PC-9 (cell line): ENCODE measurements around the gene CAMTA1. TPM values are rescaled to one million over a fixed set of nuclear protein-coding genes. Genes with fewer than 3 reads are reported as not detected.

Source experiments
- BruUV-seq: library from RNA; stranded (reverse); fragments of 400-500 nt; replicated peaks from 2 replicates; lab custom pipeline; 2021; lab: Mats Ljungman, UMichigan
- CTCF ChIA-PET: fragments of 300-600 bp; sonication (Branson Sonifier 250); formaldehyde crosslinking; loops from one replicate; lab custom pipeline; 2022; ENCODE audit warnings: antibody characterized with exemption; lab: Charles Lee
- POLR2A ChIA-PET: fragments of 300-600 bp; sonication (Branson Sonifier 250); formaldehyde crosslinking; loops from one replicate; lab custom pipeline; 2022; ENCODE audit warnings: antibody characterized with exemption; ENCODE audit not compliant: unreplicated experiment; lab: Charles Lee
- DNase-seq, 2 experiments: peaks; one replicate each; pipeline versions ENCODE4 v3.0.0 to v3.0.0-alpha.2; 2015 to 2022; ENCODE audit warnings: mixed read lengths in 1 of 2
- H2AFZ ChIP-seq: fragments of 200-600 bp; sonication (generic); 2 replicates; pipeline ENCODE4 v1.8.1; 2017; ENCODE audit warnings: antibody characterized with exemption
- H3F3A ChIP-seq: fragments of 200-600 bp; sonication (generic); 2 replicates; pipeline ENCODE4 v1.8.1; 2017; ENCODE audit warnings: antibody characterized with exemption, mild to moderate bottlenecking, low read depth; ENCODE audit not compliant: insufficient read depth
- H3K27ac ChIP-seq: fragments of 200-600 bp; sonication (generic); 2 replicates; pipeline ENCODE4 v1.6.1; 2016; ENCODE audit warnings: mixed run types
- H3K27me3 ChIP-seq: fragments of 200-600 bp; sonication (generic); 2 replicates; pipeline ENCODE4 v1.6.1; 2016; ENCODE audit warnings: low read depth, mixed run types; ENCODE audit not compliant: insufficient read depth
- H3K36me3 ChIP-seq: fragments of 200-600 bp; sonication (generic); 2 replicates; pipeline ENCODE4 v1.6.1; 2016; ENCODE audit warnings: low read depth, mixed run types
- H3K4me1 ChIP-seq: fragments of 200-600 bp; sonication (generic); replicated peaks from 2 replicates; pipeline ENCODE4 v1.6.1; 2016; ENCODE audit warnings: mixed run types; ENCODE audit not compliant: insufficient read depth
- H3K4me2 ChIP-seq: fragments of 200-600 bp; sonication (generic); 2 replicates; pipeline ENCODE4 v1.6.1; 2017; ENCODE audit warnings: mixed run types
- H3K4me3 ChIP-seq: fragments of 200-600 bp; sonication (generic); 2 replicates; pipeline ENCODE4 v1.6.1; 2016; ENCODE audit warnings: mixed run types
- H3K79me2 ChIP-seq: fragments of 200-600 bp; sonication (generic); 2 replicates; pipeline ENCODE4 v1.6.1; 2017; ENCODE audit warnings: low read depth, mixed run types
- H3K9me2 ChIP-seq: fragments of 200-600 bp; sonication (generic); 2 replicates; pipeline ENCODE4 v1.8.1; 2017; ENCODE audit warnings: mild to moderate bottlenecking; ENCODE audit not compliant: insufficient read depth
- H3K9me3 ChIP-seq: fragments of 200-600 bp; sonication (generic); 2 replicates; pipeline ENCODE4 v1.8.1; 2016; ENCODE audit warnings: low read depth; ENCODE audit not compliant: insufficient read depth
- H4K20me1 ChIP-seq: fragments of 200-600 bp; sonication (generic); 2 replicates; pipeline ENCODE4 v1.8.1; 2017; ENCODE audit not compliant: insufficient read depth
- EZH2 ChIP-seq: fragments of 200-600 bp; sonication (generic); IDR thresholded peaks from 2 replicates; pipeline ENCODE4 v1.8.0; 2017; ENCODE audit warnings: antibody characterized with exemption, low read depth
- intact Hi-C: fragments of 100-400 bp; cut with micrococcal nuclease; formaldehyde crosslinking; loops from one replicate; pipeline ENCODE4 v1.10.0; 2022; ENCODE audit not compliant: unreplicated experiment
- total RNA-seq: library from RNA; stranded (reverse); gene quantifications from 2 replicates; pipeline ENCODE4 v1.2.3, GENCODE V29; 2021
- TF ChIP-seq, protein P1 (sequence below): fragments of 200-600 bp; sonication (generic); conservative IDR thresholded peaks from 2 replicates; pipeline ENCODE4 v1.6.1; 2017; ENCODE audit warnings: mixed run types, antibody characterized with exemption, mild to moderate bottlenecking, moderate library complexity

CAMTA1 gene
- total RNA-seq, 1 experiment from 2014 or later = 72.3 TPM

DNA sequence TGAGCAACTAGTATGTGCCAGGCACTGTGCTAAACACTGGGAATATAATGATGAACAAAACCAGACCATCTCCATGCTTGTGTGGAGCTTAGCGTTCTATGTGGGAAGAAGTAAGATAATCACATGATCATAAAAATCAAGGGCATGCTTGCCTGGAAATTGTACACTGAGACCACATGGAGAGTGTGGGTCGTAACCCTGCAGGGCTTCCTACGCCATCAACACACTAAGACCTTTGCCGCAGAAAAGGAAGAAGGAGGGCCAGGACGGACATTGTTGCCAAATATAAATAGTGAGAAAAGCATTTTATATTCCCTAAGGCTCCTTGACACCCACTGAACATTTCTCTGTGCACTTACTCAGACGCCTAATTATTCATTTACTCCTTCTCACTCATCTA lies 597.7 kb downstream of the CAMTA1 start:
- Histone ChIP-seq H4K20me1 (no peaks in the 10 kb centered on the region), H3K4me3 (no peak overlapping the region), H3F3A (no peaks in the 10 kb centered on the region), H3K27me3 (peaks cover 64% of the 10 kb centered on the region), H3K9me3 (no peaks in the 10 kb centered on the region), H3K36me3 (no peaks in the 10 kb centered on the region), H3K79me2 (no peaks in the 10 kb centered on the region), H2AFZ (no peak overlapping the region), H3K4me1 (no peaks in the 10 kb centered on the region), H3K4me2 (no peak overlapping the region), H3K27ac (no peak overlapping the region), H3K9me2 (no peaks in the 10 kb centered on the region)
- CTCF ChIA-PET = no interaction called here
- POLR2A ChIA-PET = no interaction called here
- no TSS peak for BruUV-seq
- intact Hi-C loops = no loop called here
- no peak for DNase-seq
- TF ChIP-seq EZH2 = no peak

DNA sequence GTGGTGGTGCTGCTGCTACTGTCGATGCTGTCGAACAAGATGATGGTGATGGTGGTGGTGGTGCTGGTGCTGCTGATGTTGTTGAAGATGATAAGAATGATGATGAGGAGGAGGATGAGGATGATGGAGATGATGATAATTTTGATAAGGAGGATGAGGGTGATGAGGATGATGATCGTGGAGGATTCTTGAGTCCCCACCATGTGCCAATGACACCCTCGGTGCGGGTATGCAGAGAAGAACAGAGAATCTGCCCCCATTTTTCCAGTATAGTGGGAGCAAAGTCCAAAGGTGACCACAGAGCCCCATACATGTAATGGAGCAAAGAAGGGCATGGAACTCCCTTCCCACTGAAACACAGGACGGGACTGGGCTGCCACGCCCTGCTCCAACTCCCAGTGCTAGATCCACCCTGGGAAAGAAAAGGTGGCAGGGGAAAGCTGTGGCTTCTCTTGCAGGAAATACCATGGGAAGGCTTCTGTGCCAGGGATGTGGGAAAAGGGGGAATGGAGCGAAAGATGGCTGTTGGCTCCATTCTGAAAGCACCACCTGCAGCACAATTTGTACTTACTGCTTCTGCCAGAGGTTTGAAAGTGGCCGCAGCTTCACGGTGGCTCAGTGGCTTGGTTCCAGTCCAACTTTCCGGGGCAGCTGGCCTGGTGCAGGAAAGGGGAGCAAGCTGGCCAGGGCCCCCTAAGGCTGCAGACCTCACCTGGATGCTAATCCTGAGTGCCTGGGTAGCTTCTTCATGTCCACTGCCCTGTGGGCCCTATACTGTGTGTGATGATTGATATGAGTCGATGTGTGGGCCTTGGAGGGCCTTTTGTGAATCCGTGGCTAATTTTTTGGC lies 598.6 kb downstream of the CAMTA1 start:
- TF ChIP-seq EZH2 = no peak
- TF ChIP-seq, protein P1, sequence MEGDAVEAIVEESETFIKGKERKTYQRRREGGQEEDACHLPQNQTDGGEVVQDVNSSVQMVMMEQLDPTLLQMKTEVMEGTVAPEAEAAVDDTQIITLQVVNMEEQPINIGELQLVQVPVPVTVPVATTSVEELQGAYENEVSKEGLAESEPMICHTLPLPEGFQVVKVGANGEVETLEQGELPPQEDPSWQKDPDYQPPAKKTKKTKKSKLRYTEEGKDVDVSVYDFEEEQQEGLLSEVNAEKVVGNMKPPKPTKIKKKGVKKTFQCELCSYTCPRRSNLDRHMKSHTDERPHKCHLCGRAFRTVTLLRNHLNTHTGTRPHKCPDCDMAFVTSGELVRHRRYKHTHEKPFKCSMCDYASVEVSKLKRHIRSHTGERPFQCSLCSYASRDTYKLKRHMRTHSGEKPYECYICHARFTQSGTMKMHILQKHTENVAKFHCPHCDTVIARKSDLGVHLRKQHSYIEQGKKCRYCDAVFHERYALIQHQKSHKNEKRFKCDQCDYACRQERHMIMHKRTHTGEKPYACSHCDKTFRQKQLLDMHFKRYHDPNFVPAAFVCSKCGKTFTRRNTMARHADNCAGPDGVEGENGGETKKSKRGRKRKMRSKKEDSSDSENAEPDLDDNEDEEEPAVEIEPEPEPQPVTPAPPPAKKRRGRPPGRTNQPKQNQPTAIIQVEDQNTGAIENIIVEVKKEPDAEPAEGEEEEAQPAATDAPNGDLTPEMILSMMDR = no peak
- Histone ChIP-seq H3F3A (no peaks in the 10 kb centered on the region), H3K36me3 (no peaks in the 10 kb centered on the region), H3K79me2 (no peaks in the 10 kb centered on the region), H3K27ac (no peak overlapping the region), H3K4me1 (no peaks in the 10 kb centered on the region), H4K20me1 (no peaks in the 10 kb centered on the region), H3K4me3 (no peak overlapping the region), H3K4me2 (no peak overlapping the region), H3K27me3 (peaks cover 64% of the 10 kb centered on the region), H3K9me3 (no peaks in the 10 kb centered on the region), H3K9me2 (no peaks in the 10 kb centered on the region), H2AFZ (no peak overlapping the region)
- intact Hi-C loops = no loop called here
- DNase-seq = no peak
- no TSS peak for BruUV-seq
- ChIA-PET CTCF (no interaction called here), POLR2A (no interaction called here)

DNA sequence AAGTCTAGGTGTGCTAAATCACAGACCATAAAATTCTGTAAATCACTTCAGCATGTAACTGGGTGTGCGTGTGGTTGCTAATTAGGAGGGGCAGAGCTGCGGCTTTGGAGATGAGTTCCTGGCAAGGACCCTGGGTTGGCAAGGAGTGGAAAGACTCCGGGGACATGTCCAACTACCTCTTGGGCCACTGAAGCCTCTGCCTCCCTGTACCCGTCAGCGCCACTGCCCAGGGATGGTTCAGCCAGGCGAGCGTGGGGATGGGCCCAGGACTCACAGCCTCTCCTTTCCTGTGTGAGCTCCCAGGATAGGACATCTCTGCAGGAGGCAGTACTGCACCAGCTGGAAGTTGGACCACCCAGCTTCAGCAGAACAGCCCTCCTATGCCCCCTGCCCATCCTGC lies 599.4 kb downstream of the CAMTA1 start:
- no peak overlapping the region for H2AFZ ChIP-seq
- no peaks in the 10 kb centered on the region for H3K4me1 ChIP-seq
- H3K9me2 ChIP-seq = no peaks in the 10 kb centered on the region
- no peak for DNase-seq
- H3K27me3 ChIP-seq = peaks cover 63% of the 10 kb centered on the region
- no peaks in the 10 kb centered on the region for H3K36me3 ChIP-seq
- TF ChIP-seq EZH2 = no peak
- TF ChIP-seq, protein P1 = no peak
- POLR2A ChIA-PET = no interaction called here
- H3K4me2 ChIP-seq = no peak overlapping the region
- H3K4me3 ChIP-seq = no peak overlapping the region
- BruUV-seq = no TSS peak
- H4K20me1 ChIP-seq = no peaks in the 10 kb centered on the region
- CTCF ChIA-PET = no interaction called here
- intact Hi-C loops = no loop called here
- no peaks in the 10 kb centered on the region for H3K79me2 ChIP-seq
- no peak overlapping the region for H3K27ac ChIP-seq
- no peaks in the 10 kb centered on the region for H3K9me3 ChIP-seq
- no peaks in the 10 kb centered on the region for H3F3A ChIP-seq
